Activated CD4-positive, alpha-beta T cell treated with anti-CD3 and anti-CD28 coated beads, Interleukin-2, Interleukin-6, amounts not matched to agents 100 ng/mL and 50 ng/mL, durations not matched to agents 16 hours and 8 hours (primary cell): ENCODE measurements around the gene TMTC2.
"Not testable (repeated sequence)": the region's sequence is repeated elsewhere in the genome, so short reads cannot be mapped to it uniquely, and the experiment has no call there.

Experiments
- DNase-seq: peaks from one replicate; pipeline ENCODE4 v3.0.0-alpha.2; 2020

TMTC2 gene

GRCh38 chr12:82793751-82794281, 107.1 kb downstream of the TMTC2 start:
- no peak for DNase-seq

GRCh38 chr12:82797480-82797879, 110.8 kb downstream of the TMTC2 start:
- no peak for DNase-seq

GRCh38 chr12:82800185-82800584, 113.5 kb downstream of the TMTC2 start:
- no peak for DNase-seq

DNA sequence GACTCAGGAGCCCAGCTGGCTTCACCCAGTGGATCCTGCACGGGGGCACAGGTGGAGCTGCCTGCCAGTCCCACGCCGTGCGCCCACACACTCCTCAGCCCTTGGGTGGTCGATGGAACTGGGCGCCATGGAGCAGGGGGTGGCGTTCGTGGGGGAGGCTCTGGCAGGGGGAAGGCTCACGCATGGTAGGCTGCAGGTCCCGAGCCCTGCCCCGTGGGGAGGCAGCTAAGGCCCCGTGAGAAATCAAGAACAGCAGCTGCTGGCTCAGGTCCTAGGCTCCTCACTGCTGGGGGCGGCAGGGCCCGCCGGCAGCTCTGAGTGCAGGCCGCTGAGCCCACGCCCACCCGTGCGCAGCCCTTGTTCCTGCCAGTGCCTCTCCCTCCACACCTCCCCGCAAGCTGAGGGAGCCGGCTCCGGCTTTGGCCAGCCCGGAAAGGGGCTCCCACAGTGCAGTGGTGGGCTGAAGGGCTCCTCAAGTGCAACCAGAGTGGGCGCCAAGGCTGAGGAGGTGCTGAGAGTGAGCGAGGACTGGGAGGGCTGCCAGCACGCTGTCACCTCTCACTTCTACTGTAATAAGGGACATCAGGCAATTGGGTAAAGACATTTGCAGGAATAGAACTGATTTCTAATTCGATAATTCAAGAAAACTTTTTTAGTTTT, 115.4 kb downstream of the TMTC2 start:
- DNase-seq: no peak

GRCh38 chr12:82803201-82803600, 116.5 kb downstream of the TMTC2 start:
- no peak for DNase-seq

- no peak for DNase-seq
These were observed 117.9 kb downstream of the TMTC2 start for GRCh38 chr12:82804601-82805000.

DNA sequence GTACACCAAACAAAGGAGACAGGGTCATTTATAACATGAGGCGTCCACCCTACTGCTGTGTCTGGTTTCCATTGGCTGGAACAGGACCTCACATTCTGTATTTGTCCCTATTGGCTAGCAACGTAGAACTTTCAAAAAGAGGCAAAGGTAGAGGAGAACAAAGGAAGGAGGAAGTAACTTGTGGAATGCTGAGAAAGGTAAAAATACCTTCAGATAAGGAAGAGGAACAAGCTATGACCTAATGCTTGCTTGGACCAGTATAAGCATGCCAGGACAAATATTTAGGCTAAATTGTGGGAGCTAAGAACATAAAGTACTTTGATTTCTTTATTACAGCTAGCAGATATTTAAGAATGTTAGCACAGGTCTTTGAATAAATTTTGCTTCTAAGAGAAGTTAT, 118.3 kb downstream of the TMTC2 start:
- DNase-seq: not testable (repeated sequence)

DNA sequence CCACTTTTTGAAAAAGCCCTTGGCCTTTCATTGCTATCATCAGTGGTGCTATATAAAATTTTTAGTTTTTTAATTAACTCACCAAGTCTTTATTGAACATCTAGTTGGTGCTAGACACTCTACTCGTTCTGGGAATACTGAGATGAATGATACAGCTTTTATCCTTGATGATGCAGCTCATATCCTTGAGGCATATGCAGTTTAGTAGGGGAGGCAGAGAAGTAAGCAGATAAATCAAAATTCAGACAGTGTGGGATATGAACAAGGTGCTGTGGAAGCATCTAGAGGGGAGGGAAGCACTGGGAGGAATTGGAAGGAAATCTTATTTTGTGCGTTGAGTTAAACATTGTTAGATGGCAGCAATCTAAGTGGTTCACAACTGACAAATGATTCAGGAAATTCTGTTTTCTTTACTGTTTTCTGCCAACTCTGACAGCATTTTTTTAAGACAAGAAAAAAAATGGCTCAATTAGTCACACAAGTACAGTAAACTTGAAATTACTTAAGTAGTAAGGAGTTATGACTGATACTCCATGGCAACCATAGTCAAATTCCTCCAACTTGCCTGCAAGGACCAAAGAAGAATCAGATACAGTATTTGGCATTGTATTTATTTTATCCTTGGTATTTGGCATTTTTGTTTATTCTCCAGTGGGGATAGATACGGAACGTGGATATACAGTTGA, 119.2 kb downstream of the TMTC2 start:
- no peak for DNase-seq

DNA sequence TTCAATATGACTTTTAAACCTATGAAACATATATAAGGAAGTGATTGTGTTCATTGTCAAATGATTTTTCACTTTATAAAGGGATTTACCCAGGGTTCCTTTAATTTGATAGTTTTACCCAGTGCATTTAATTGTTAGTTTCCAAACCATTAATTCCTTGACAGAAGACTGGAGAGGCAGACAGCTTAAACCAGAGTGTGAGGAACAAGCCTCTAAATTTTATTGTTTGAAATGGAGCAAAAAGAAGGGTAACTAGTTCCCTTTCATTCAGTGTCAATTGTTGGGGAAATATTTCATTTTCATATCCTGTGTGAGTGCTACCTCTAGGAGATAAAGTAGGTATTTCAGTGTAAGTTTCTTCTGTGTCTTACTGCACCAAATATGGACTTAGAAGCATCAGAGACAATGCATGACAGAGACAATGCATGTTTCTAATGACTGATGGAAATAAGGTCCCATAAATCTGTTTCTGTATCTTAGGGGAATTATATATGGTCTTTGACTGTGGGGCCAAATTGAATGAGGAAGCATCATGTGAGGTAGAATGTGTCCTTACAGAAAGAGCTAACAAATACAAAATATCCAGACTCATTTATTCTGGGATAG, 120.5 kb downstream of the TMTC2 start:
- no peak for DNase-seq

- DNase-seq: no peak
These were observed 123.9 kb downstream of the TMTC2 start for GRCh38 chr12:82810568-82810967.

- no peak for DNase-seq
These were observed 130.7 kb downstream of the TMTC2 start for GRCh38 chr12:82817368-82817767.

DNA sequence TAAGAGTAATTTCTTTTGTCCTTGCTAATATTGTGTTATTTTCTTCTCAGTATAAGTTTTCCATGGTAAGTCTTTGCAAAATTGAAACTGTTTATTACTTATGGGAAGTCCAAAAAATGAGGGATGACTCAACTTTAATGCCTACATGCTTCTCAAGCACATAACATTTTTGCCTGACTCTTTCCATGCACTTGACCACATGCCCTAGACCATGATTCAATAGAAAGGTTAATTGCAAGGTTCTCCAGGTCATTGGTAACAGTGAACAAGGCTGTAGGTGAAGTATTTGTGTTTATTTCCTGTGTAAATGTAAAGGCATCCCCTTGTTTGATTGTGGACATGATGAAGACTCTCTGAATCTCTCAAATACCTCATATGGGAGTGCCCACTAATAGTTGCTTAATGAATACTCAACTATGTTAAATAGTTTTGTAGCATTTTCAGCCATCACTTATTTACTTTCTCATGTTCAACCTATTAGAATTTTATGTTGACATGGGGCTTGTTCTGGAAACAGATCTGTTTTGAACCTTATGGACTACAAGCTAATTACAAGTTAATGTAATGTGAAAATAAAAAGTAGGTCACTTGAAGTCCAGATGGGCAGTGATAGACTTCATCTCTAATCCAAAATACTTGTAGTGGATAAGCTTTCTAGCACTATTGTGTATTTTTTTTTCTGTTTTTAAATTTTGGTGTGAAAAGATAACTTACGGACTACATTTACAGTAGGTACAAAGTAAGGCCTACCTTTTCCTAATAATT, 131.7 kb downstream of the TMTC2 start:
- DNase-seq: no peak

DNA sequence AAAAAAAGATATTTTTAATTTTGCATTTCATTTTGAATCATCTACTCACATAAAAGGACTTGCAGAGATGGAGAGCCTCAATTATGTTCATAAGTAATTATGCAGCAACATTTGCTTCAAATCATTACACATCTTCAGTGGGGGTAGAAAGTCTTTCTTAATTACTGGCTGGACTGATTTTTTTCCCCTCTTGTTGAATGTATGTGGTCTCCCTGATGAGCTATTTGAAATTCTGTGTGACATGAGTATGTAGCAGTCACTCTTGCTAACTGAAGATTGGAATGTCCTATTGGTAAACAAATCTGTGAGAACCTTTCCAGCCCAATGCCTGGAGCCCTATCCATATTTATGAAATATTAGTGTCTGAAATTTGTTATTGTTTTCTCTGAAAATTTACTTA, 139.8 kb downstream of the TMTC2 start:
- no peak for DNase-seq

- no peak for DNase-seq
These were observed 145.4 kb downstream of the TMTC2 start for GRCh38 chr12:82832096-82832495.

- no peak for DNase-seq
These were observed 146.3 kb downstream of the TMTC2 start for GRCh38 chr12:82832981-82833380.

DNA sequence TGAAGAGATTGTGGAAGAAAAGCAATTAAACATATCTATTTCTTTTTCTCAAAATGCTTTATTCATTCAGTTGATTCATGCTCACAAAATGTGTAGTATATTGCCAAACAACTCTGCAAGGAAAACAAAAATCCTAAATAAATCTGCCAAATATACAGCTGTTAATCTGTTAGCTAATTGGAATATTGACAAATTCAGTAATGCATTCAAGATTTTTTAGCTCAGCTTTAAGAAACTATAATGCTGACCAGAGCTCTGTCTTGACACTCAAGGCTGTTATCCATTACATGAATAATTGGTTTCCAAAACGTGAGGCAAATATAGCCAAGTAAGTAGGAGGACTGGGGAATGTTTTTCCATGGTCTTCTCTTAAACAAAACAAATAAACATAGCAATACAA, 146.8 kb downstream of the TMTC2 start:
- no peak for DNase-seq

GRCh38 chr12:82835217-82835616, 148.5 kb downstream of the TMTC2 start:
- no peak for DNase-seq

- DNase-seq: peak; percentile 6
These were observed 151.4 kb downstream of the TMTC2 start for GRCh38 chr12:82838131-82838551.

- no peak for DNase-seq
These were observed 152.1 kb downstream of the TMTC2 start for GRCh38 chr12:82838827-82839226.

DNA sequence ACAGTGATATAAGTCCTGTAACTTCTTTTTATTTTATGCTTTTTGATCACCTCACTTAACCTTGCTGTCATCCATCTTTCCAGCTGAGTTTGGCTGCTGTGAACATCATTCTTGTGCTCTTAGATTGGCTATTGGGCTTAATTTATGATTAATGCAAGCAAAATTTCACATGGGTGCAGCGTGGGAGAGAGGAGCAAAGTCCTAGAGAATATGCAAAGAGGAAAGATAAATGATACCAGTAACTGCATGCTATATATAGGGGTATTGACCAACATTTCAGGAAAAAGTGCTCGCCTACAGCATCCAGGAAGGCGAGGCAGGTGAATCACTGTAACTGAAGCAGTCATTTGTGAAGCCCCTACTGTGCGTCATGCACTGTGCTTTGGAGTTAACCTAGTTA, 153.1 kb downstream of the TMTC2 start:
- no peak for DNase-seq

DNA sequence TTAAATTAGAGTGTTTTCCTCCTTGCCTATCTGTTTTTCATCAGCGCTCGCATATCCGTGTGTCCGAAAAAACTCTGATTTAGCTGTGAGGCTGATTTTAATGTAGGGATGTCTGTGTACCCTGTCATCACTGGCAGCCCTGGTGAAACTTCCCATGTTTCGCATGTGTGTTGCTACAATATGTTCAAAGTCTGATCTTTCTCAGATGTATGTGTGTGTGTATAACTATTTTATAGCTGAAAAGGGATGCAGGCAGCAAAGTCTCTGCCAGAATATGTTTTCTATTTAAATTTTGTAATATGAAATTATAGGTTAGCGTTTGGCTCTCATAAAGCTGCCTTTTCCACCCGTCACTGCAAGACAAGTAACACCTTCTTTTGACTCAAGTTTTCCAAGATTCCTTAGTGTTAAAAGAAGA, 154.8 kb downstream of the TMTC2 start:
- no peak for DNase-seq

GRCh38 chr12:82842480-82842879, 155.8 kb downstream of the TMTC2 start:
- DNase-seq: no peak

DNA sequence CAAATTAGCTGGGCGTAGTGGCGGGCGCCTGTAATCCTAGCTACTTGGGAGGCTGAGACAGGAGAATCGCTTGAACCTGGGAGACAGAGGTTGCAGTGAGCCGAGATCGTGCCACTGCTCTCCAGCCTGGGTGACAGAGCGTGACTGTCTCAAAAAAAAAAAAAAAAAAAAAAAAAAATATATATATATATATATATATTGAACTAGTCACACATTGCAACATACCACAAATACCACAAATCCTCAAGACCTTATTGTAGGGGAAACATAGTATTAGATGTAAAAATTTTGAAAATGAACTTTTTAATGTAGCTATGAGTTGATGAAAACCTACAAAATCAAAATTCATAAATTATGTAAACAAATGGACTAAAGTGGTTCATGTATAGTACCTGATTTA, 158.4 kb downstream of the TMTC2 start:
- not testable (repeated sequence) for DNase-seq
